ENCODE data around the gene HLTF.

Gene HLTF

GRCh38 chr3:149011676-149012075, 74.7 kb downstream of the HLTF start:
- no peak for FAIRE-seq
- TF ChIP-seq, protein P1, sequence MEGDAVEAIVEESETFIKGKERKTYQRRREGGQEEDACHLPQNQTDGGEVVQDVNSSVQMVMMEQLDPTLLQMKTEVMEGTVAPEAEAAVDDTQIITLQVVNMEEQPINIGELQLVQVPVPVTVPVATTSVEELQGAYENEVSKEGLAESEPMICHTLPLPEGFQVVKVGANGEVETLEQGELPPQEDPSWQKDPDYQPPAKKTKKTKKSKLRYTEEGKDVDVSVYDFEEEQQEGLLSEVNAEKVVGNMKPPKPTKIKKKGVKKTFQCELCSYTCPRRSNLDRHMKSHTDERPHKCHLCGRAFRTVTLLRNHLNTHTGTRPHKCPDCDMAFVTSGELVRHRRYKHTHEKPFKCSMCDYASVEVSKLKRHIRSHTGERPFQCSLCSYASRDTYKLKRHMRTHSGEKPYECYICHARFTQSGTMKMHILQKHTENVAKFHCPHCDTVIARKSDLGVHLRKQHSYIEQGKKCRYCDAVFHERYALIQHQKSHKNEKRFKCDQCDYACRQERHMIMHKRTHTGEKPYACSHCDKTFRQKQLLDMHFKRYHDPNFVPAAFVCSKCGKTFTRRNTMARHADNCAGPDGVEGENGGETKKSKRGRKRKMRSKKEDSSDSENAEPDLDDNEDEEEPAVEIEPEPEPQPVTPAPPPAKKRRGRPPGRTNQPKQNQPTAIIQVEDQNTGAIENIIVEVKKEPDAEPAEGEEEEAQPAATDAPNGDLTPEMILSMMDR (IDR thresholded peaks at IDR 0.05; ENCODE audit: insufficient read depth, missing control alignments), result no peak
- DNase-seq (ENCODE audit: insufficient read length, low spot score), result no peak

GRCh38 chr3:149010966-149011365, 75.4 kb downstream of the HLTF start:
- no peak for DNase-seq (ENCODE audit: insufficient read length, low spot score)
- TF ChIP-seq, protein P1 (IDR thresholded peaks at IDR 0.05; ENCODE audit: insufficient read depth, missing control alignments), result no peak
- no peak for FAIRE-seq

DNA sequence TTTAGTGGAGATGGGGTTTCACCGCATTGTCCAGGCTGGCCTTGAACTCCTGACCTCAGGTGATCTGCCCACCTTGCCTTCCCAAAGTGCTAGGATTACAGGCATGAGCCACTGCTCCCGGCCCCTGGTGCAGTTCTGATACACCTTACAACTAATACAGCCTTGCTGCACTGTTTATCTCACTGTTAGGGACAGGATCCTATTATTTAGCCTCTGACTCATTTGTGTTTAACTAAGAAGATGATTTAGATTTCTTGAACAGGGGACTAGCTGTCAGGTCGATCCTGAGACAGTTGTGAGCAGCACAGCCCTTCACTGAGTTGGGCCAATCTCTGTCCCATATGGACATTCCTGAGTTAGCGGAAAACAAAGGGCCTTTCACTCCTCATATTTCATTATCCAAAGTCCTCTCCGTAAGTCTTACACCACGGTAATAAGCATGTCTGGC, 75.8 kb downstream of the HLTF start:
- DNase-seq (ENCODE audit: insufficient read length, low spot score) (no peak), FAIRE-seq (no peak)
- TF ChIP-seq, protein P1 (IDR thresholded peaks at IDR 0.05; ENCODE audit: insufficient read depth, missing control alignments), result no peak

DNA sequence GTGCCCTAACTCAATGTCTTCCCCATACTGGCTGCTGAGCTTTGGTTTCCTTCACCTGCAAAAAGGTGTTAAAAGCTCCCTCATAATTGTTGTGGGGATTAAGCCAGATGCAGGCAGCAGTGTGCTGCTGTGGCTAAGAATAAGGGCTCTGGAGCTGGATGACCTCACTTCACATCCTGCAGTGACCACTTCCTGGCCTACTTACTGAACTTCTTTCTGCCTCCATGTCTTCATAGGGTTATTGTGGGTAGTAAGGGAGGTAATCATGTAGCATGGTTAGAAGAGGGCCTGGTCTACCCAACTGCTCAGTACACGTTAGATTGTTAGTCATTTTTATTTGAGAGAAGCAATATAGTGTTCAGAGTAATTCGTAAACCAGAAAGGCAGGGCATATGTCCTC, 76.6 kb downstream of the HLTF start:
- DNase-seq (ENCODE audit: insufficient read length, low spot score) (no peak), FAIRE-seq (no peak)
- TF ChIP-seq, protein P1 (IDR thresholded peaks at IDR 0.05; ENCODE audit: insufficient read depth, missing control alignments), result no peak

- TF ChIP-seq, protein P1 (IDR thresholded peaks at IDR 0.05; ENCODE audit: insufficient read depth, missing control alignments), result no peak
- DNase-seq (ENCODE audit: insufficient read length, low spot score), result no peak
- no peak for FAIRE-seq
These were observed 78.6 kb downstream of the HLTF start for GRCh38 chr3:149007567-149008257.

GRCh38 chr3:149005416-149005815, 80.9 kb downstream of the HLTF start:
- FAIRE-seq (no peak), DNase-seq (ENCODE audit: insufficient read length, low spot score) (no peak)
- TF ChIP-seq, protein P1 (IDR thresholded peaks at IDR 0.05; ENCODE audit: insufficient read depth, missing control alignments), result no peak

GRCh38 chr3:149004622-149005021, 81.7 kb downstream of the HLTF start:
- DNase-seq (ENCODE audit: insufficient read length, low spot score) (no peak), FAIRE-seq (no peak)
- TF ChIP-seq, protein P1 (IDR thresholded peaks at IDR 0.05; ENCODE audit: insufficient read depth, missing control alignments), result no peak
